NB4 (cell line): Measurements from ENCODE around the gene GAN.

Experiments used
- CTCF ChIP-seq: IDR thresholded peaks from one replicate; pipeline ENCODE4 v1.5.1; 2012; ENCODE audit warnings: low read depth, low read length
- MAX ChIP-seq: IDR thresholded peaks from 2 replicates; pipeline ENCODE4 v1.6.1; 2011; ENCODE audit warnings: low read depth, low read length
- MYC ChIP-seq: IDR thresholded peaks from 2 replicates; pipeline ENCODE4 v1.6.1; 2011; ENCODE audit warnings: low read depth, low read length
- POLR2A ChIP-seq: IDR thresholded peaks from 2 replicates; pipeline ENCODE4 v1.6.1; 2011; ENCODE audit warnings: mild to moderate bottlenecking; ENCODE audit not compliant: insufficient read length; ENCODE audit errors: extremely low read depth

GRCh38 chr16:81435103-81435502 lies 120.3 kb downstream of the GAN start:
- TF ChIP-seq CTCF: no peak
- no peak for TF ChIP-seq MAX
- TF ChIP-seq POLR2A: no peak
- TF ChIP-seq MYC: no peak
